ENCODE measurements around the gene FGF1. TPM values are rescaled to one million over a fixed set of nuclear protein-coding genes. Genes with fewer than 3 reads are reported as not detected.

FGF1 gene
- total RNA-seq, 2 donors from 2014 or later: 0.77 TPM; not detected in 1

DNA sequence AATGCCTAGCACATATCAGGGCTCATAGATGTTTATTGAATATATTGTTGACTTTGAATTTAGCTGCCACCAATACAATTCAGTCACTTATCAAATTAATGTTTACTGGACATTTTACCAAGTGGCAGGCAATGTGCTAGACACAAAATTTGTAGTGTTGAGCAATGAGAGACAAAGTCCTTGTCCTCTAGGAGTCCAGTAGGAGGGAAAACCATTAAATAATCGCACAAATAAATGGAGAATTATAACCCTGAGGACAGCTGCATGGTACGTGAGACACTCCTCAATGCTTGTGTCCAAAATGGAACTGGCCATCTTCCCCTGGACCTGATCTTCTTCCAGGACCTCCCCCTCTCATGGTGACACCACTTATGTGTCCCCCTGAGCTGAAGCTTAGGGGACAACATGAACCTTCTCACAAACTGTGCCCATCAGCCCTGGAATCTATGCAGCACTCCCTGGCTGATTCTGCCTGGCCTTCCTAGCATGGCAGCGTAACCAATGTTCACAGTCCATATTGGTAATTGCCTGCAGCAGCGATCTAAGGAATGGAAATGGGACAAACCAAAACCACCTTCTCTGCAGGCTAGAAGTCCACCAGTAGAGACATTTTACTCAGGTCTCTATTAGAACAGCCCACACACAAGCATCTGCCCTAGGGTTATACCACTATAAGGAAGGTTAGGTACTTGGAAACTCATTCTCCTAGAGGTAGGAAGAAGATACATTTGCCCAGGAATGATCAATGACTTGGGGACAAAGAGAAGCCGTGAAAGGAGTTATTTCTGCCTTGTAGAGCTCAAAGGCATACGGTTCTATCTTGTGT lies 75.5 kb downstream of the FGF1 start:
- H3K4me3 ChIP-seq (ENCODE audit: low read length): no peak overlapping the region
- H3K9me3 ChIP-seq (ENCODE audit: control insufficient read depth, low read length): no peaks in the 10 kb centered on the region
- Mint-ChIP-seq H3K27me3 (ENCODE audit: insufficient read depth) (no peaks in the 10 kb centered on the region), H3K4me3 (no peak overlapping the region), H3K36me3 (ENCODE audit: low read depth) (no peaks in the 10 kb centered on the region), H3K4me1 (peaks cover 21% of the 10 kb centered on the region), H3K27ac (no peak overlapping the region), H3K9me3 (no peaks in the 10 kb centered on the region)
- H3K9ac ChIP-seq (ENCODE audit: extremely low read depth, low read length, poor library complexity, severe bottlenecking): no peak overlapping the region
- no peaks in the 10 kb centered on the region for H3K27me3 ChIP-seq (ENCODE audit: control insufficient read depth, insufficient read depth, low read length, poor library complexity, severe bottlenecking)
- DNase-seq: no peak
- H3K27ac ChIP-seq (ENCODE audit: low read depth, low read length): no peak overlapping the region
- 91 to 98% methylated on average over 5 to 6 of the region's 6 CpGs for WGBS, 2 experiments (ENCODE audit: insufficient coverage in 1 of 2, insufficient read length in 1 of 2)
- no peaks in the 10 kb centered on the region for H3K36me3 ChIP-seq (ENCODE audit: control insufficient read depth, insufficient read depth, low read length)
- TF ChIP-seq, protein P1, sequence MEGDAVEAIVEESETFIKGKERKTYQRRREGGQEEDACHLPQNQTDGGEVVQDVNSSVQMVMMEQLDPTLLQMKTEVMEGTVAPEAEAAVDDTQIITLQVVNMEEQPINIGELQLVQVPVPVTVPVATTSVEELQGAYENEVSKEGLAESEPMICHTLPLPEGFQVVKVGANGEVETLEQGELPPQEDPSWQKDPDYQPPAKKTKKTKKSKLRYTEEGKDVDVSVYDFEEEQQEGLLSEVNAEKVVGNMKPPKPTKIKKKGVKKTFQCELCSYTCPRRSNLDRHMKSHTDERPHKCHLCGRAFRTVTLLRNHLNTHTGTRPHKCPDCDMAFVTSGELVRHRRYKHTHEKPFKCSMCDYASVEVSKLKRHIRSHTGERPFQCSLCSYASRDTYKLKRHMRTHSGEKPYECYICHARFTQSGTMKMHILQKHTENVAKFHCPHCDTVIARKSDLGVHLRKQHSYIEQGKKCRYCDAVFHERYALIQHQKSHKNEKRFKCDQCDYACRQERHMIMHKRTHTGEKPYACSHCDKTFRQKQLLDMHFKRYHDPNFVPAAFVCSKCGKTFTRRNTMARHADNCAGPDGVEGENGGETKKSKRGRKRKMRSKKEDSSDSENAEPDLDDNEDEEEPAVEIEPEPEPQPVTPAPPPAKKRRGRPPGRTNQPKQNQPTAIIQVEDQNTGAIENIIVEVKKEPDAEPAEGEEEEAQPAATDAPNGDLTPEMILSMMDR (conservative IDR thresholded peaks at IDR 0.05): no peak
- H3K4me1 ChIP-seq (ENCODE audit: control insufficient read depth, insufficient read depth, low read length): peaks cover 2% of the 10 kb centered on the region

DNA sequence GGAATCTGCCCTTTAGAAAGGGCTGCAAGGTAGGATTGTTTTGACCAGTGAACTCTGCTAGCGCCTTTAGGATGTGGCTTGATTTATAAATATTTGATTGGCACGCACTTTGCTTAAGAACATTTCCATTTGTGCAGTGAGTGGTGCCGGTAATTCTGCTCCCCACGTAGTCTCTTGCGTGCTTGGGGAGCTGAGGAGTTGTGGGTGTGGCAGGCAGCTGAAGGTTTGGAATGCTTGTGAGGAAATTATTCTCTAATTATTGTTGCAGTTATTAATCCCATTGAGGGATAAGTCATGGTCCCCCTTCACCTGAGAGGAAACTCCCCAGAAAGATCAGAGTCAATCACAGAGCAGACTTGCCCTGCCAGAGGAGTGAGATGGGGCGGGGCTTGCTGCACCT lies 76.7 kb downstream of the FGF1 start:
- no peak overlapping the region for H3K4me3 ChIP-seq (ENCODE audit: low read length)
- Mint-ChIP-seq H3K27me3 (ENCODE audit: insufficient read depth) (no peaks in the 10 kb centered on the region), H3K36me3 (ENCODE audit: low read depth) (no peaks in the 10 kb centered on the region), H3K4me3 (no peak overlapping the region), H3K9me3 (no peaks in the 10 kb centered on the region), H3K27ac (no peak overlapping the region), H3K4me1 (peaks cover 22% of the 10 kb centered on the region)
- no peaks in the 10 kb centered on the region for H3K9me3 ChIP-seq (ENCODE audit: control insufficient read depth, low read length)
- 90 to 95% methylated on average over 4 to 6 of the region's 6 CpGs for WGBS, 2 experiments (ENCODE audit: insufficient coverage in 1 of 2, insufficient read length in 1 of 2)
- peaks cover 2% of the 10 kb centered on the region for H3K4me1 ChIP-seq (ENCODE audit: control insufficient read depth, insufficient read depth, low read length)
- H3K27me3 ChIP-seq (ENCODE audit: control insufficient read depth, insufficient read depth, low read length, poor library complexity, severe bottlenecking): no peaks in the 10 kb centered on the region
- no peak for DNase-seq
- no peaks in the 10 kb centered on the region for H3K36me3 ChIP-seq (ENCODE audit: control insufficient read depth, insufficient read depth, low read length)
- H3K9ac ChIP-seq (ENCODE audit: extremely low read depth, low read length, poor library complexity, severe bottlenecking): no peak overlapping the region
- no peak overlapping the region for H3K27ac ChIP-seq (ENCODE audit: low read depth, low read length)
- TF ChIP-seq, protein P1 (conservative IDR thresholded peaks at IDR 0.05): no peak

DNA sequence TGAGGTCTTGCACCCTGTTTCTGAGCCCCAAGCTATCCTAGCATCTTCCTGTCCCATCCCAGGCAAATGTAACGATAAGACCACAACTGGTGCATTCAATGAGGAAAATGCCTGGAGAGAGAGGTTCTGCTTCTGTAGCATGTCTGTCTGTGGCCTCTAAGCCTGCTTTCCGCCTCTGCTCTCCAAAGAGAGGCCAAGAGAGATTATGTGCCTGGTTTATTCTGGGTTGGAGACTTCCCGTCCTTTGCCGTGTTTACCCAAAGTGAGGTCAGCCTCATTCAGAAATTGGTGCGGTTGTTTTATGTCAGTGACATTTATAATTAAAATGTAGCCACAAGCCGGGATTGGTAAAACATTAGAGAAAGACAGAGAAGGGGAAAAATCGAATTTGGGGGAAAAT lies 77.8 kb downstream of the FGF1 start:
- Mint-ChIP-seq H3K9me3 (no peaks in the 10 kb centered on the region), H3K4me1 (peaks cover 22% of the 10 kb centered on the region), H3K36me3 (ENCODE audit: low read depth) (no peaks in the 10 kb centered on the region), H3K27ac (no peak overlapping the region), H3K27me3 (ENCODE audit: insufficient read depth) (no peaks in the 10 kb centered on the region), H3K4me3 (no peak overlapping the region)
- no peak overlapping the region for H3K27ac ChIP-seq (ENCODE audit: low read depth, low read length)
- no peaks in the 10 kb centered on the region for H3K27me3 ChIP-seq (ENCODE audit: control insufficient read depth, insufficient read depth, low read length, poor library complexity, severe bottlenecking)
- no peak for DNase-seq
- H3K9me3 ChIP-seq (ENCODE audit: control insufficient read depth, low read length): no peaks in the 10 kb centered on the region
- WGBS, 2 experiments (ENCODE audit: insufficient coverage in 1 of 2, insufficient read length in 1 of 2): 96 to 100% methylated on average over 2 to 6 of the region's 7 CpGs
- TF ChIP-seq, protein P1 (conservative IDR thresholded peaks at IDR 0.05): no peak
- H3K4me1 ChIP-seq (ENCODE audit: control insufficient read depth, insufficient read depth, low read length): peaks cover 2% of the 10 kb centered on the region
- H3K36me3 ChIP-seq (ENCODE audit: control insufficient read depth, insufficient read depth, low read length): no peaks in the 10 kb centered on the region
- H3K4me3 ChIP-seq (ENCODE audit: low read length): no peak overlapping the region
- no peak overlapping the region for H3K9ac ChIP-seq (ENCODE audit: extremely low read depth, low read length, poor library complexity, severe bottlenecking)
